Thyroid gland (tissue), 4 donors: ENCODE measurements around the gene ABO. TPM values are rescaled to one million over a fixed set of nuclear protein-coding genes. Genes with fewer than 3 reads are reported as not detected.
A peak's percentile ranks its signal among the peaks of the same experiment; 100 is the strongest.

Experiments
- DNase-seq, 2 donors: peaks; one replicate each; pipeline ENCODE4 v3.0.0-alpha.2; 2019
- H3K27ac ChIP-seq, 3 donors: fragments of 200-600 bp; sonication (generic); 1 replicate in 2 of 3; 2 replicates in 1 of 3; pipeline ENCODE4 v1.5.1; 2016 to 2019; ENCODE audit warnings: mild to moderate bottlenecking in 1 of 3, moderate library complexity in 1 of 3
- H3K27me3 ChIP-seq: fragments of 200-600 bp; sonication (generic); one replicate; pipeline ENCODE4 v1.5.1; 2019
- H3K36me3 ChIP-seq, 2 donors: fragments of 200-600 bp; sonication (generic); one replicate each; pipeline ENCODE4 v1.5.1; 2016 to 2019
- H3K4me1 ChIP-seq, 2 donors: fragments of 200-600 bp; sonication (generic); one replicate each; pipeline ENCODE4 v1.5.1; 2017 to 2019
- H3K4me3 ChIP-seq, 3 donors: fragments of 200-600 bp; sonication (generic); replicated peaks in 1 of 3; 1 replicate in 2 of 3; 2 replicates in 1 of 3; pipeline ENCODE4 v1.5.1; 2016; ENCODE audit warnings: mild to moderate bottlenecking in 1 of 3
- H3K9me3 ChIP-seq: fragments of 200-600 bp; sonication (generic); one replicate; pipeline ENCODE4 v1.5.1; 2017
- POLR2A ChIP-seq, 2 donors: fragments of 450-650 bp; IDR thresholded peaks; one replicate each; pipeline ENCODE4 v1.6.1; 2017; ENCODE audit warnings: antibody characterized with exemption in 2 of 2, mild to moderate bottlenecking in 2 of 2, moderate library complexity in 1 of 2
- WGBS, 2 donors: methylation state at CpG; one replicate each; pipeline ENCODE4 v1.1.5; 2017; 5-methylcytosine and 5-hydroxymethylcytosine counted together
- intact Hi-C: fragments of 100-400 bp; cut with DNase I; formaldehyde crosslinking; loops from one replicate; pipeline ENCODE4 v1.15.1; 2023
- total RNA-seq, 4 donors: library from RNA; depleted of rRNA; stranded (reverse); fragments of >200 nt; gene quantifications; one replicate each; pipeline ENCODE4 v1.2.3, GENCODE V29; 2016
- TF ChIP-seq, protein P1 (sequence below), 6 experiments: fragments of 200-600 bp in 3 of 6; fragments of 450-650 bp in 3 of 6; sonication (generic) in 3 of 6; IDR thresholded peaks; one replicate each; pipeline ENCODE4 v1.5.1; 2016 to 2019; ENCODE audit warnings: antibody characterized with exemption in 6 of 6, mild to moderate bottlenecking in 2 of 6, inconsistent platforms in 1 of 6, moderate library complexity in 1 of 6

Gene ABO
- total RNA-seq, 4 donors from 2014 or later, result 15.7 to 32.6 (median 24.9) TPM

DNA sequence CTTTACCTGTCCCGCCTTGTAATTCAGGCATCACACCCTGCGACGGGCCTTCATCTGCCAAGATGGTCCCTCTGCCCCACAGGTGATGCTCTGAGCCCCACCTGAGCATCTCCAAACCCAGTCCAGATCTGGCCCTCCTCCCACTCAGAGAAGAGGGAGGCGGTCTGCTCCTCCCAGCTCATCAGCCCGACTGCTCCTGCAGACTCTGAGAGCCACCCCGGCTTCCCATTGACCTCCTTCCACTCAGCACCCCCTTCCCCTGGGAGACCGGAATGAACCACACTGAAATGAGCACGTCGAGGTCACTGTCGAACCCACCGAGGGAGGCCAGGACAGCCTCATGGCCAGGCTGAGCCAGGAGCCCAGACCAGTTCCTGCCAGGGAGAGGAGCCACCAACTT, 12.8 kb downstream of the ABO start:
- Histone ChIP-seq H3K27me3 (no peaks in the 10 kb centered on the region), H3K4me3 (no peak overlapping the region), H3K36me3 (no peaks in the 10 kb centered on the region), H3K27ac (no peak overlapping the region), H3K4me1 (peaks cover 23 to 24% of the 10 kb centered on the region in 2 donors), H3K9me3 (no peaks in the 10 kb centered on the region)
- 79 to 87% methylated on average over 11 of the region's 11 CpGs for WGBS, 2 donors
- no peak for DNase-seq
- intact Hi-C loops, result no loop called here
- TF ChIP-seq POLR2A (IDR thresholded peaks at IDR 0.05), result no peak
- TF ChIP-seq, protein P1, sequence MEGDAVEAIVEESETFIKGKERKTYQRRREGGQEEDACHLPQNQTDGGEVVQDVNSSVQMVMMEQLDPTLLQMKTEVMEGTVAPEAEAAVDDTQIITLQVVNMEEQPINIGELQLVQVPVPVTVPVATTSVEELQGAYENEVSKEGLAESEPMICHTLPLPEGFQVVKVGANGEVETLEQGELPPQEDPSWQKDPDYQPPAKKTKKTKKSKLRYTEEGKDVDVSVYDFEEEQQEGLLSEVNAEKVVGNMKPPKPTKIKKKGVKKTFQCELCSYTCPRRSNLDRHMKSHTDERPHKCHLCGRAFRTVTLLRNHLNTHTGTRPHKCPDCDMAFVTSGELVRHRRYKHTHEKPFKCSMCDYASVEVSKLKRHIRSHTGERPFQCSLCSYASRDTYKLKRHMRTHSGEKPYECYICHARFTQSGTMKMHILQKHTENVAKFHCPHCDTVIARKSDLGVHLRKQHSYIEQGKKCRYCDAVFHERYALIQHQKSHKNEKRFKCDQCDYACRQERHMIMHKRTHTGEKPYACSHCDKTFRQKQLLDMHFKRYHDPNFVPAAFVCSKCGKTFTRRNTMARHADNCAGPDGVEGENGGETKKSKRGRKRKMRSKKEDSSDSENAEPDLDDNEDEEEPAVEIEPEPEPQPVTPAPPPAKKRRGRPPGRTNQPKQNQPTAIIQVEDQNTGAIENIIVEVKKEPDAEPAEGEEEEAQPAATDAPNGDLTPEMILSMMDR (IDR thresholded peaks at IDR 0.05), result no peak

DNA sequence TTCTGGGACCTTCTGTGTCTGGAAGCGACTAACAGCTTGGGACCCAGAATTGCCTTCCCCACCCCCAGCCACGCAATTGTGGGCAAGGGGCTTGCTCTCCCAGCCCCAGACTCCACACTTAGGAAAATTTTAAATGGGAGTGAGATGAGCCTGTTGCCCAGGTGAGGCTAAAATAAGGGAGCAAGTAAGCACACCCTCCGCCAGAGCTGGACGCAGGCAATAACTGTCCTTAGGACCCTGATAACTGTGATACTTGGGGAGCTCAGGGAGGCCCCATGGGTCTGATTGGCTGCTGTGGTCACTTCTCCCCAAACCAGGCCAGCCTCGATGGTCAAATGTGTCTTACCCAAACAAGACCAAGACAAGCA, 13.3 kb downstream of the ABO start:
- Histone ChIP-seq H3K27ac (no peak overlapping the region), H3K4me3 (no peak overlapping the region), H3K9me3 (no peaks in the 10 kb centered on the region), H3K36me3 (no peaks in the 10 kb centered on the region), H3K4me1 (peaks cover 25 to 28% of the 10 kb centered on the region in 2 donors), H3K27me3 (no peaks in the 10 kb centered on the region)
- TF ChIP-seq POLR2A (IDR thresholded peaks at IDR 0.05), result no peak
- TF ChIP-seq, protein P1 (IDR thresholded peaks at IDR 0.05), result no peak
- WGBS, 2 donors, result 87 to 94% methylated on average over 4 to 5 of the region's 5 CpGs
- no peak for DNase-seq
- intact Hi-C loops, result no loop called here

DNA sequence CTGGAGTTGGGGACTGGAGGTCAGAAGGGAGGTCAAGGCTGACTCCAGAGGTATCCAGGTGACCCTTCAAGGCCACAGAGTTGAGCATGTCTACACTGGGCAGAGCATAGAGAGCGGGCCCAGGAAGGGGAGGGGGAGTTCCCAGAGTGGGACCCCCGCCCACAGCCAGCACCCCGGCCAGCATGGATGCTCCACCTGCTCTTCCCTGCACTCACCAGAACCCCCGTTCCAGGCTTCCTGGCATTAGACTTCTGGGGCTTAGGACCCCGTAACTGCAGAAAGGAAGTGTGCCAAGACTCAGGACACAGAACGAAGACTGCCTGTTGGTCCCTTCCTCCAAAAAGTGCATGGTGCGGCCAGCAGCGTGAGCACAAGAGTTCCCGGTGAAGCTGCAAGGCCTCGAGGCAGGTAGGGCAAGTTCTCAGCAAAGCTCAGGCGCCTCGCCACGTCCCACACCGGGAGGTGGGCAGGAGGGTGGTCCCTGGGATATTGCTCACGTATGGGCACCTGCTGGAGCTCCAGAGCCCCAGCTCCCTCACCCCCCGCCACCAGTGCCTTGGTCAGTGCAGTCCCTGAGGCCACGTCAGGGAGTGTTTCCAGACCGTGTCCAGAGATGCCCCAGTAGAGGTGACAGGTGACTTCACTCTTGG, 13.8 kb downstream of the ABO start:
- TF ChIP-seq, protein P1 (IDR thresholded peaks at IDR 0.05), result no peak
- no peak for TF ChIP-seq POLR2A (IDR thresholded peaks at IDR 0.05)
- H3K27me3 ChIP-seq, result no peaks in the 10 kb centered on the region
- WGBS, 2 donors, result 90 to 94% methylated on average over 15 to 16 of the region's 18 CpGs
- peak overlapping the region in 1 of 3 donors; percentile 43 for H3K27ac ChIP-seq
- H3K4me3 ChIP-seq, result no peak overlapping the region
- no peaks in the 10 kb centered on the region for H3K36me3 ChIP-seq
- H3K4me1 ChIP-seq, result peaks cover 25 to 33% of the 10 kb centered on the region in 2 donors
- intact Hi-C loops, result no loop called here
- no peaks in the 10 kb centered on the region for H3K9me3 ChIP-seq
- no peak for DNase-seq

DNA sequence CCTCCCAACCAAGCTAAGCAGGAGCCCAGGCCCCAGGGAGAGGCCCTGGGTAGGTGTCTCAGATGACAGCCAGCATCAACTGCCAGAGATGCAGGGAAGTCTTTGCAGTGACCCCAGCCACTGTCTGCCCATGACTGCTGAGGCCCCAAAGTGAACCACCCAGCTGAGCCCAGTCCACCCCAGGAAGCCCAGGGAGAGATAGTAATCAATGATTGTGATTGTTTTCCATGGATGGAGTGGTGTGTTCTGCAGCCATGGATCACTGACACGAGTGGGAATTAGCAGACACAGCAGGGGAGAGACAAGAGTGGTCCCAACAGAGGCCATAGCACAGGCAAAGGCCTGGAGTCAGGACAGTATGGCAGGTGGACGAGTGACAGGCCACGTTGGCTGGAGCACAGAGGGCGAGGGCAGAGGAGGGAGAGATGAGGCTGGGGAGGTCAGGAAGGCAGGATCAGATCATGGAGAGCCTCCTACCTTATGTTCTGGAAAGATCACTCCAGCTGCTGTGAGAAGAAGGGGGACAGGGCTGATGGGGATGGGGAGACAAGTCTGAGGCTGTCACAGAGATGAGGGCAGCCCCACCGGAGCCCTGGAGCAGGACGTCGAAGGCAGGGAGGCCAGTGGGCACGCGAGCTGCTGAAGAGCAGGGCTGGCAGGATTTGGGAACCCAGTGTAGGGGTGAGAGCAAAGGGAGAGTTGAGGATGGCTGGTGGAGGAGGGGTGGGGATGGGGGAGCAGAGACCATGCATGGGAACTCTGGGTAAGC, 14.5 kb downstream of the ABO start:
- Histone ChIP-seq H3K9me3 (no peaks in the 10 kb centered on the region), H3K4me3 (no peak overlapping the region), H3K27me3 (no peaks in the 10 kb centered on the region), H3K36me3 (no peaks in the 10 kb centered on the region), H3K4me1 (peaks cover 25 to 37% of the 10 kb centered on the region in 2 donors), H3K27ac (peak overlapping the region in 1 of 3 donors; percentile 78)
- TF ChIP-seq, protein P1 (IDR thresholded peaks at IDR 0.05), result no peak
- no peak for TF ChIP-seq POLR2A (IDR thresholded peaks at IDR 0.05)
- intact Hi-C loops, result no loop called here
- no peak for DNase-seq
- WGBS, 2 donors, result 88 to 92% methylated on average over 9 of the region's 9 CpGs
